HFF-Myc (cell line): Measurements from ENCODE around the gene LHX2.

Experiments
- DNase-seq: peaks from one replicate; pipeline ENCODE4 v3.0.0-alpha.2; 2011; ENCODE audit warnings: low read depth; ENCODE audit errors: extremely low read depth
- H3K4me3 ChIP-seq: replicated peaks from 2 replicates; pipeline ENCODE4 v1.5.1; 2011; ENCODE audit warnings: low read depth, mild to moderate bottlenecking, control low read depth, low read length
- TF ChIP-seq, protein P1 (sequence below): IDR thresholded peaks from 2 replicates; pipeline ENCODE4 v1.5.1; 2012; ENCODE audit warnings: mild to moderate bottlenecking, low read depth, low read length, control low read depth; ENCODE audit errors: missing control alignments

The LHX2 gene

DNA sequence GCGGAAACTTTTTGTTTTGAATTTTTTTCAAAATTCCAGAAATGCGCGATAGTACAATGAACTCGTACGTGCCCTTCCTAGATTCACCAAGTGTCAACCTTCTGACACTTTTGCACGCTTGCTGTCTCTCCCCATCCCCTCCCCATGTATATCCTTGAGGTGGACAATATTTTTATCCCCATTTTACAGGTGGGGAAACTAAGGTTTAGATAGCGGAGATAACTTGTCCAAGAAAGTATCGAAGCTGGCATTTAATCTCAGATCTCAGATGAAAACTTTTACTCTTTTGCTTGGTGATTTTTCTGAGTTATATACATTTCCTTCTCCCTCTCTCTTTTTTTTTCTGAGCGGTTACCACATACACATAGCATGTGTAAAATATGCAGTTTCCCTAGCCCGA, 34.6 kb downstream of the LHX2 start:
- H3K4me3 ChIP-seq: no peak overlapping the region
- TF ChIP-seq, protein P1, sequence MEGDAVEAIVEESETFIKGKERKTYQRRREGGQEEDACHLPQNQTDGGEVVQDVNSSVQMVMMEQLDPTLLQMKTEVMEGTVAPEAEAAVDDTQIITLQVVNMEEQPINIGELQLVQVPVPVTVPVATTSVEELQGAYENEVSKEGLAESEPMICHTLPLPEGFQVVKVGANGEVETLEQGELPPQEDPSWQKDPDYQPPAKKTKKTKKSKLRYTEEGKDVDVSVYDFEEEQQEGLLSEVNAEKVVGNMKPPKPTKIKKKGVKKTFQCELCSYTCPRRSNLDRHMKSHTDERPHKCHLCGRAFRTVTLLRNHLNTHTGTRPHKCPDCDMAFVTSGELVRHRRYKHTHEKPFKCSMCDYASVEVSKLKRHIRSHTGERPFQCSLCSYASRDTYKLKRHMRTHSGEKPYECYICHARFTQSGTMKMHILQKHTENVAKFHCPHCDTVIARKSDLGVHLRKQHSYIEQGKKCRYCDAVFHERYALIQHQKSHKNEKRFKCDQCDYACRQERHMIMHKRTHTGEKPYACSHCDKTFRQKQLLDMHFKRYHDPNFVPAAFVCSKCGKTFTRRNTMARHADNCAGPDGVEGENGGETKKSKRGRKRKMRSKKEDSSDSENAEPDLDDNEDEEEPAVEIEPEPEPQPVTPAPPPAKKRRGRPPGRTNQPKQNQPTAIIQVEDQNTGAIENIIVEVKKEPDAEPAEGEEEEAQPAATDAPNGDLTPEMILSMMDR: no peak
- DNase-seq: no peak

DNA sequence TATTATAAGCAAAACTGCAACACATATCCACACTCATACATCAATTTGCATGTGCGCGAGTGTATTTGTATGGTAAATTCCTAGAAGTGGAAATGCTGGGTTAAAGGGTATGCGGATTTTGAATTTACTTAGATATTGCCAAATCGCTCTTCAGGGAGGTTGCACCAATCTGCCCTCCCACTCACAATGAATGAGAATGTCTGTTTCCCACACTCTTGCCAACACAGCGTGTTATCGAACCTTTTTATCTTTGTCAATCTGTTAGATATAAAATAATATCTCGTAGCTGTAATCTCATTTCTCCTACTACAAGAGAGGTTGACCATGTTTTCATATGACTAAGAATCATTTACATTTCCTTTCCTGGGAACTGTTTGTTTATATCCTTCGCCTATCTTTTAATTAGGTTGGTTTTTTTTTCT, 35.7 kb downstream of the LHX2 start:
- H3K4me3 ChIP-seq: no peak overlapping the region
- DNase-seq: no peak
- TF ChIP-seq, protein P1: no peak

DNA sequence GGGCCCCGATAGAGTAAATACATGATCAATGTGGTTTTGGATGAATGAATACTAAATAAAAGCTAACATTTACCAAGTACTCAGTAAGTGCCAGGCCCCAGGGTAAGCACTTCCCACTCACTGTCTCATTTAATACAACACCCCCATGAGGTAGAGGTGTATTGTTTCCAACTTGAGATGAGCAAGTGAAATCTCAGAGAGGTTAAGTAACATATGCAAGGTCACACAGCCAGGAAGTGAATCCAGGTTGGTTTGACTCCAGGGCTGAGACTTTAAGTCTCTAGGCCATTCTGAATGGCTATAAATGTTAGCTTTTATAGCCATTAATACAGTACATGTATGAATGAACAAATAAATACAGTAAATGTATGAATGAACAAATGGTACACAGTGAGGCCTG, 39.4 kb downstream of the LHX2 start:
- no peak for DNase-seq
- TF ChIP-seq, protein P1: no peak
- H3K4me3 ChIP-seq: no peak overlapping the region

DNA sequence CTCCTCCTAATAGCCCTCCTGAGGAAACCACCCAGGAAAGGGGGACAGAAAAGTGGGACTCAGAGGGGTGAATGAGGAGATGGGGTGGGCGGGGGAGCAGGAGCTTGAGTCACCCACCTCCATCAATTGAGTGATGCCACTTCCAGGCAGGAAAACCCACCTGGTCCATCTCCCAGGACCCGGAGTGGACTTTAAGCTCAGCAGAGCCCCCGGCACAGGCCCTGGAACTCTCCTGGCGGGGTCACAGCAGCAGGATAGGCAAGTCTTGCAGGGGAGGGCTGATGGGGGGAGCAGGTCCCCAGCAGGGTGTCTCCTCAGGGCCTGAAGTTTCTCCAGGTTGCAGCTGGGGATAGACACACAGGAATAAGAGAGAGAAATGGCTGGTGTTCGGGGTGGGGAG, 40.8 kb downstream of the LHX2 start:
- H3K4me3 ChIP-seq: no peak overlapping the region
- DNase-seq: no peak
- TF ChIP-seq, protein P1: no peak

DNA sequence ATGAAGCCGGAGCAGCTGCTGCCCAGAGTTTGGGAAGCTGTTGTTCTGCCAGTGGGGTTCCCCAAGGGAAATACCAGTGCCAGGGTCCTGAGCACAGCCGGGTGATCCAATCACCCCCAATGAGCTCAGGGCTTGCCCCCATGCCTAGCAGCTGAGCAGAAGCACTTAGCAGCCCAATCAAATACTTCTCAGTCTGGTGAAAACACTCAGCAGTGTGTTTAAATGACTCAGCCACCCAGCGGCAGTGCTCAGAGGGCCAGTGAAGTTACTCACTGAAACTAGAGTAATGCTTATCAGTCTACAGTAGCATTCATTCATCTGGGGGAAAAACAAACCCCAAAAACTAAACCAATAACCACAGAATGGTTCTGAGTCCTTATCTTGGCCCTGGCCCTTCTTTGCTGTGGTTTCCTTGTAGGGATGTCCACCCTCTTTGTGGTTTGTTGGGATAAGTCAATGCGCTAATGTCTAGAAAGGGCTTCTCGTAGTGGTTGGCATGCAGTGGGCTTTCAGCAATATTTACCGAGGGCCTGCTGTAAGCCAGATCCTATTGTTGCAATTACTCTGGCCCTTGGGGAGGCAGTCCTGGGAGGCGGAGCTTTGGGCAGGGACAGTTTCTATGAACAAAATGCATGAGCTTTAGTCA, 43.1 kb downstream of the LHX2 start:
- no peak for DNase-seq
- TF ChIP-seq, protein P1: no peak
- H3K4me3 ChIP-seq: no peak overlapping the region

DNA sequence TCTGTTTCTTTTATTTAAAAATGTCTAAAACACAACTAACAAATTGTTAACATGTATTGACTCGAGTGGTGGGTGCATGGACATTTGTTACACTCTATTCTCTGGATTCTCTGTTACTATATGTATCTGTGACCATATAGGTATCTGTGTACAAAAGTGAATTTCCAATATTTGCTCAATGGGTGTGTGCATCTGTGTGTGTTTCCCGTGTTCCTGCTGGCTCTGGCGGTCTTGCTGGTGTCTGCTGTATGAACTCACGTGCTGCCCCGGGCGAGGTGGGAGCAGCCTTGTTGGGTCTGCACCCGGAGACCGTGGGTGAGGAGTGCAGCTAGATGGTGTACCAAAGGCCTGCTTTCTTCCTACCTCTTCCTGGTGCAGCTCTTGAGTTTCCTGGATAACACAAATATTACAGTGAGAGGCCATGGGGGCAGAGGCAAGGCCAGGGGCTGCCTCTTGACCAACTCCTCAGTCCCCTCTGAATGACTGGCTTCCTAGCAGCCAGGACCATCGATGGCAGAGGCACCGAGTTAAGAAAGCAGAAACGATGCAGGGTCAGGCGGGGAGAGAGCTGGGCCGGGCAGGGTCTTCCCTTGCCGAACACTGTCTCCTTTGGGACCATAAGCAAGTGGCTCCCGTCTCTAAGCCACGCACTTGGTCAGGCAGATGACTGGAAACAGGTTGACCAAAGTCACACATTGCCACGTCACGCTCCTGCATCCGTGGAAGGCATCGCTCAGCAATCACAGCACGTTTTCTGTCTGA, 49.5 kb downstream of the LHX2 start:
- no peak overlapping the region for H3K4me3 ChIP-seq
- TF ChIP-seq, protein P1: no peak
- no peak for DNase-seq

DNA sequence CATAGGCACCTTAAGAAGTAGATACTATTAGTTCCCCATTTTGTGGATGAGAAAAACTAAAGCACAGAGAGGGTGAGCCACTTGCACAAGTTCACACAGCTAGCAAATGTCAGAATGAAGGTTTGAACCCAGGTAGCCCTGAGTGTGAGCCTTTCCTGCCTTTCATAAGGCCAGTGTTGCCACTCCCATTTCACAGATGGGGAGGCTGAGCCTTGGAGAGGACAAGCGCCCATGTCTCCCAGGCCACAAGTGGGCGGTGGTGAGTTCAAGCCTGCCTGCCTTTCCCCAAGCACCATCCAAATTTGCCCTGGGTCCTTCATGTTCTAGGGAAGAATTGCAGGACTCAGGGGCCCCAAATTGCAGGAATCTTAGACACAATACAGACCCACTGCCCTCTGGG, 50.6 kb downstream of the LHX2 start:
- no peak for DNase-seq
- H3K4me3 ChIP-seq: no peak overlapping the region
- TF ChIP-seq, protein P1: peak; percentile 53
